OCI-LY1 (cell line): ENCODE measurements around the gene NBL1.

Experiments used
- CTCF ChIP-seq: fragments of 200-600 bp; sonication (generic), shearing (Covaris generic); IDR thresholded peaks from 2 replicates; pipeline ENCODE4 v1.5.1; 2017; ENCODE audit warnings: mild to moderate bottlenecking, antibody characterized with exemption, low read length, moderate library complexity, mixed read lengths
- EZH2 ChIP-seq: fragments of 200-600 bp; sonication (generic), shearing (Covaris generic); IDR thresholded peaks from 2 replicates; pipeline ENCODE4 v1.8.0; 2017; ENCODE audit warnings: borderline replicate concordance, mixed run types, mild to moderate bottlenecking, antibody characterized with exemption, low read length, moderate library complexity, mixed read lengths

DNA sequence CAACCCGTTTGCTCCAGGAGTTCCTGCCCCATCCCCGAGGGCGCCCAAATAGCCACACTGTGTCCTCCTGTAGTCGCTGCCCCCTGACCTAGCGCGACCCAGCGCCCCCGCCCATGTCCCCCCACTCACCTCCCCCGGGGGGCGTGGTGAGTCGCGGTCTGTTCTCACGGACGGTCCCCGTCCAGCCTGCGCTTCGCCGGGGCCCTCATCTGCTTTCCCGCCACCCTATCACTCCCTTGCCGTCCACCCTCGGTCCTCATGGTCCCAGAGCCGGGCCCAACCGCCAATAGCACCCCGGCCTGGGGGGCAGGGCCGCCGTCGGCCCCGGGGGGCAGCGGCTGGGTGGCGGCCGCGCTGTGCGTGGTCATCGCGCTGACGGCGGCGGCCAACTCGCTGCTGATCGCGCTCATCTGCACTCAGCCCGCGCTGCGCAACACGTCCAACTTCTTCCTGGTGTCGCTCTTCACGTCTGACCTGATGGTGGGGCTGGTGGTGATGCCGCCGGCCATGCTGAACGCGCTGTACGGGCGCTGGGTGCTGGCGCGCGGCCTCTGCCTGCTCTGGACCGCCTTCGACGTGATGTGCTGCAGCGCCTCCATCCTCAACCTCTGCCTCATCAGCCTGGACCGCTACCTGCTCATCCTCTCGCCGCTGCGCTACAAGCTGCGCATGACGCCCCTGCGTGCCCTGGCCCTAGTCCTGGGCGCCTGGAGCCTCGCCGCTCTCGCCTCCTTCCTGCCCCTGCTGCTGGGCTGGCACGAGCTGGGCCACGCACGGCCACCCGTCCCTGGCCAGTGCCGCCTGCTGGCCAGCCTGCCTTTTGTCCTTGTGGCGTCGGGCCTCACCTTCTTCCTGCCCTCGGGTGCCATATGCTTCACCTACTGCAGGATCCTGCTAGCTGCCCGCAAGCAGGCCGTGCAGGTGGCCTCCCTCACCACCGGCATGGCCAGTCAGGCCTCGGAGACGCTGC, 21.7 kb downstream of the NBL1 start:
- TF ChIP-seq CTCF: no peak
- TF ChIP-seq EZH2: no peak
